Measurements from ENCODE around the gene WNT7B.

The WNT7B gene

DNA sequence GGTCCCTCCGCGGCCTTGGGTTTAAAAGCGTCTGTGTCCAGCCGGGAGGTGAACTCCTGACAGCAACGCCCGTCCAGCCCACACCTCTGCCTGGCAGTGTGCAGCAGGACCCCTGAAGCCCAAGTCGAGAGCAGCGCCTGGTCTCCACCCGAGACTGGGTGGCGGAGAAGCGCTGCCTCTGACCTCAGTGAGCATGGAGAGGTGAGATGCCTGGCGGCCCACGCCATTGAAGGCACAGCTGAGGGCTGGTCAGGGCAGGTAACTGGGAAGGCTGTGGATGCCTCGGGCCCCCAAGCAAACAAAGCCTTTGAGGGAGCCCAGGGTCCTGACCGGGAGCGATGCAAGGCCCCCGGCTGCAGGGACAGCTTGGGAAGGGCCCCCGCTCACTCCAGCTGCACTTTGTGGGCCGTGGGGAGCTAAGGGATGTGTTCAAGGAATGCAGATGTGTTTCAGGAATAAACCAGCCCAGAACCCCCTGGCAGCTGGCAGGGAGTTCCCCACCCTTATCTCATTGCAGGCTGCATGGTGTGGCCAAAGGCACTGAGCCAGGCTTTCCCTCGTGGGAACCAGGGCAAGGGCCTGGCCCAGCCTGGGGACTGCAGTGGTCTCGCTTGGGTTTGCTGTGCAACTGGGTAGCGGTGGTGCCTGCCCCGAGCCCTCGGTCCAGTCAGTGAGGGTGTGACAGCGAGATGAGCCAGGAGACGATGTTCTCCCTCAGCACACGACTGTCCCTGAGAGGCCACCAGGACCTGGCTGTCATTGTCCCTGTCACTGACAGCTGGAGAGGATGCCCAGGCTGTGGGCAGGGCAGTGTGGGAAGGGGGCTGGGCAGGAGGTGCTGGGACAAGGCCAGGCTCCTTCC is 92.5 kb downstream of the WNT7B start:
- DNase-seq = no peak

- DNase-seq = no peak
Observed at GRCh38 chr22:45883811-45884170, 93.2 kb downstream of the WNT7B start.

GRCh38 chr22:45882881-45883810 is 93.8 kb downstream of the WNT7B start:
- DNase-seq = peak; percentile 11

GRCh38 chr22:45881524-45881875 is 95.5 kb downstream of the WNT7B start:
- DNase-seq = no peak

GRCh38 chr22:45880716-45881523 is 96.0 kb downstream of the WNT7B start:
- peak; percentile 27 for DNase-seq

GRCh38 chr22:45880091-45880715 is 96.8 kb downstream of the WNT7B start:
- DNase-seq = no peak

- no peak for DNase-seq
Observed at GRCh38 chr22:45879552-45879949, 97.4 kb downstream of the WNT7B start.

- DNase-seq = no peak
Observed at GRCh38 chr22:45878901-45879551, 97.9 kb downstream of the WNT7B start.

- peak; percentile 22 for DNase-seq
Observed at GRCh38 chr22:45878051-45878781, 98.7 kb downstream of the WNT7B start.

DNA sequence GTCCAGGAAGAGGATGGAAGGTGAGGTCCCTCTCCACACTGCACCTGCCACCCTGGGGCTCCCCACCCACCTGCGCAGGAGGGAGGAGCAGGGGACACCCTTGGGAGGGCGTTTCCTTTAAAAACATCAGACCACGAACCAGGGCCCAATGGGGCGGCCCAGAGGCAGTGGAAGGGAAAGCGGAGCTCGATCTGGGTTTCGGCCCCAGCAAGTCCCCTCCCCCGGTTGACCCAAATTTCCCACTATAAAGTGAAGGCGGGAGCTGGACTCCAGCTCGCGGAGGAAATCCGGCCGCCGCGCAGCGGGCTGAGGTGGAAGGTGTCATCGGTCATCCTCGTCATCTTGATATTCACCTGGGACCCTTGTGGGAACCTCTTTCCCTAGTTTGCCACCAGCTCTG is 99.3 kb downstream of the WNT7B start:
- no peak for DNase-seq

DNA sequence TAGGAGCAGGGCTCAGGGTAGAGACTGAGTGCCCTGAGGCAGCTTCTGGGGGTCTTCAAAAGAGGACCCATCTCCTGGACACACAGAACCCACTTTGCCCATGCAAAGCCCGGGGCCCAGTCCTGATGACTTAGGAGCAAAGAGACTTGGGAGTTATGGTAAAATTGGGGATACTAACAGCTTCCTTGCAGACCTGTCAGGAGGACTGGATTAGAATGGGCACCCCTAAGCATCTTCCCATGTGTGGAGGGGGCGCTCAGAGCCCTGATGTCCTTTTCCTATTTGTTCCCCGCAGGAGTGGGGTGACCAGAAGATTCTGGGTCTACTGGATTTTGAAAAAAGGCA is 100.0 kb downstream of the WNT7B start:
- no peak for DNase-seq

DNA sequence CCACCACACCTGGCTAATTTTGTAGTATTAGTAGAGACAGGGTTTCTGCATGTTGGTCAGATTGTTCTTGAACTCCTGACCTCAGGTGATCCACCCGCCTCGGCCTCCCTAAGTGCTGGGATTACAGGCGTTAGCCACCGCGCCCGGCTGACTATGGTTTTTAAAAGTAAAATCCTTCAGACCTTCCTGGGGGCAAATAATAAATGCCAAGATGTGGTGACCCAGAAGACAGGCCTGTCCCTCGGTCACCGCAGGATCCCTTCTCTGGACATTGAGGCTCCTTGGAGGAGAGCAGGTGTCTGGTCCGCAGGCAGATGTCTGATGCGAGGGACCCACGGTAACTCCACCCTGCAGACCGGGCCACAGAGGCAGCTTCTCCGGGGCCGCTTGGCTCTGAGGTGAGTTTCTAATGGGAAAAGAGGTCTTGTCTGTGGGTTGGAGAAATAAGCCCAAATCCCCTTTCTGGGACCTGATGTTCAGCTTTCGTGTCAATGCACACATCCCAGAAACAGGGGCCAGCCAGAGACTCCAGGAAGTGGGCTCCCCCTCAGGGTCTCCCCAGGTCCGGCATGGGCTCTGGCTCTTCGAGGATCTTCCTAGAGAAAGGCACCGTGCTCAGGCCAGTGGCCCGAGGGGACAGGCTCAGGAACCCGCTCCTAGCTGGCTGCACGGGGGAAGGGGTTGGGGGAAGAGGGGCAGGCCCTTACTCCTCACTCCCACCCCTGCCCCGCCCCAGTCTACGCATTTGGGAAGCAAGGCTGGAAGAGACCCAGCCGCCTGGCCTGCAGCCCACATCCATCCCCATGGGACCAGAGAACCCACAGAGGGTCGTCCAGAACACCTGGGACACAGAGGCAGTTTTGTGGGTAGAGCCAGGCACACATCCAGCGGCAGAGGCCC is 100.6 kb downstream of the WNT7B start:
- DNase-seq = no peak

GRCh38 chr22:45872659-45873263 is 104.2 kb downstream of the WNT7B start:
- DNase-seq = no peak

DNA sequence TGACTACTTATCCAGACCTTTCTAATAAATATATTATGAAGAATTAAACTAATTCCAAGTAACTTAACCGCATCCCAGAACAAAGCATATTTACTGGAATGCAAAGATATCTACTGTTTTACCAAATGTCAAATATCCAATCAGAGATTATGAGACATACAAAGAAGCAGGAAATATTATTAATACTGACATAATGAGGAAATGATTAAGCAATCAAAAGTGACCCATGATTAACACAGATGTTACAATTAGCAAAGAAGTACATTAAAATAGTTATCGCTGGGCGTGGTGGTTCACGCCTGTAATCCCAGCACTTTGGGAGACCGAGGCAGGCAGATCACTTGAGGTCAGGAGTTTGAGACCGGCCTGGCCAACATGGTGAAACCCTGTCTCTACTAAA is 105.2 kb downstream of the WNT7B start:
- DNase-seq = no peak

Measured in midbrain (tissue), 1 donor.